Astrocyte (in vitro differentiated cells and primary cell): ENCODE results near the gene GAS2.

ENCODE experiments used
- CTCF ChIP-seq: IDR thresholded peaks from 2 replicates; pipeline ENCODE4 v1.5.1; 2011; ENCODE audit warnings: low read depth, mild to moderate bottlenecking, inconsistent platforms, low read length, moderate library complexity; ENCODE audit not compliant: insufficient read depth
- EZH2 ChIP-seq: IDR thresholded peaks from 2 replicates; pipeline ENCODE4 v1.6.1; 2012; ENCODE audit warnings: mild to moderate bottlenecking, low read length, inconsistent platforms; ENCODE audit not compliant: insufficient read depth

- TF ChIP-seq CTCF (no peak), EZH2 (no peak)
Measured at GRCh38 chr11:22809893-22810292, 143.5 kb downstream of the GAS2 start.
